A673 (cell line): ENCODE data around the gene S100A5. TPM values are rescaled to one million over a fixed set of nuclear protein-coding genes. Genes with fewer than 3 reads are reported as not detected.
A peak's percentile ranks its signal among the peaks of the same experiment; 100 is the strongest.

ENCODE experiments used
- BruUV-seq: library from RNA; stranded (reverse); fragments of 400-500 nt; replicated peaks from 2 replicates; lab custom pipeline; 2021; lab: Mats Ljungman, UMichigan
- CTCF ChIA-PET: fragments of 300-600 bp; sonication (Branson Sonifier 250); formaldehyde crosslinking; loops from one replicate; lab custom pipeline; 2022; ENCODE audit warnings: antibody characterized with exemption; lab: Charles Lee
- POLR2A ChIA-PET: fragments of 300-600 bp; sonication (Branson Sonifier 250); formaldehyde crosslinking; loops from one replicate; lab custom pipeline; 2022; ENCODE audit warnings: antibody characterized with exemption; ENCODE audit not compliant: low non-redundant PET; lab: Charles Lee
- DNase-seq: peaks from one replicate; pipeline ENCODE4 v3.0.0-alpha.2; 2015; ENCODE audit warnings: low spot score
- H3K27ac ChIP-seq: fragments of 200-600 bp; sonication (generic); 2 replicates; pipeline ENCODE4 v1.5.1; 2016; ENCODE audit warnings: mixed run types, low read depth, mild to moderate bottlenecking, mixed read lengths, antibody characterized with exemption, low read length; ENCODE audit not compliant: poor library complexity, severe bottlenecking
- H3K27me3 ChIP-seq: fragments of 200-600 bp; sonication (generic); replicated peaks from 2 replicates; pipeline ENCODE4 v1.6.1; 2017; ENCODE audit warnings: mixed run types, low read depth, mild to moderate bottlenecking, mixed read lengths, antibody characterized with exemption, low read length; ENCODE audit not compliant: insufficient read depth, poor library complexity
- H3K36me3 ChIP-seq: fragments of 200-600 bp; sonication (generic); 2 replicates; pipeline ENCODE4 v1.6.1; 2016; ENCODE audit warnings: mixed run types, mild to moderate bottlenecking, mixed read lengths, antibody characterized with exemption, low read length; ENCODE audit not compliant: insufficient read depth, poor library complexity, severe bottlenecking
- H3K4me1 ChIP-seq: fragments of 200-600 bp; sonication (generic); 2 replicates; pipeline ENCODE4 v1.6.1; 2017; ENCODE audit warnings: mixed run types, mild to moderate bottlenecking, mixed read lengths, antibody characterized with exemption, low read length; ENCODE audit not compliant: insufficient read depth, poor library complexity, severe bottlenecking
- H3K4me3 ChIP-seq: fragments of 200-600 bp; sonication (generic); 2 replicates; pipeline ENCODE4 v1.5.1; 2016; ENCODE audit warnings: low read depth, mixed run types, mild to moderate bottlenecking, mixed read lengths, low read length; ENCODE audit not compliant: poor library complexity, severe bottlenecking
- H3K9me3 ChIP-seq: fragments of 200-600 bp; sonication (generic); 2 replicates; pipeline ENCODE4 v1.6.1; 2016; ENCODE audit warnings: mixed run types, low read depth, mild to moderate bottlenecking, mixed read lengths, antibody characterized with exemption, low read length; ENCODE audit not compliant: poor library complexity, severe bottlenecking
- EZH2 ChIP-seq: fragments of 200-600 bp; sonication (generic); IDR thresholded peaks from 2 replicates; pipeline ENCODE4 v1.6.1; 2017; ENCODE audit warnings: borderline replicate concordance, low read depth, mild to moderate bottlenecking, mixed read lengths, antibody characterized with exemption, low read length; ENCODE audit not compliant: poor library complexity, severe bottlenecking
- intact Hi-C: fragments of 100-400 bp; cut with micrococcal nuclease; formaldehyde crosslinking; loops from one replicate; pipeline ENCODE4 v1.10.0; 2022; ENCODE audit not compliant: unreplicated experiment
- total RNA-seq: library from RNA; stranded (reverse); gene quantifications from 2 replicates; pipeline ENCODE4 v1.2.3, GENCODE V29; 2021
- TF ChIP-seq, protein P1 (sequence below): fragments of 300-800, 200-600 bp; sonication (generic); conservative IDR thresholded peaks from 2 replicates; pipeline ENCODE4 v1.5.1; 2017; ENCODE audit warnings: low read depth, mild to moderate bottlenecking, antibody characterized with exemption, low read length, moderate library complexity, mixed read lengths

S100A5 gene
- total RNA-seq, 1 experiment from 2014 or later: not detected

GRCh38 chr1:153545067-153546055, 4.6 kb upstream of the S100A5 start, which contains the start of gene S100A4:
TSS of gene S100A4 (minus strand) at chr1:153545806. CDS start at chr1:153544794, 1,012 bp downstream.
- CTCF ChIA-PET: interaction anchor here (0.8 to 1.1 kb wide), 2 partner anchors 12 to 23 kb away, joined by 3 to 5 read pairs; no protein-coding TSS in a partner anchor
- Histone ChIP-seq H3K4me1 (peaks cover 54% of the 10 kb centered on the region), H3K27ac (peak within 1 kb of the TSS; percentile 78), H3K27me3 (no peaks in the 10 kb centered on the region), H3K36me3 (no peaks in the 10 kb centered on the region), H3K9me3 (no peaks in the 10 kb centered on the region), H3K4me3 (no peak within 1 kb of the TSS)
- BruUV-seq: no TSS peak
- TF ChIP-seq, protein P1, sequence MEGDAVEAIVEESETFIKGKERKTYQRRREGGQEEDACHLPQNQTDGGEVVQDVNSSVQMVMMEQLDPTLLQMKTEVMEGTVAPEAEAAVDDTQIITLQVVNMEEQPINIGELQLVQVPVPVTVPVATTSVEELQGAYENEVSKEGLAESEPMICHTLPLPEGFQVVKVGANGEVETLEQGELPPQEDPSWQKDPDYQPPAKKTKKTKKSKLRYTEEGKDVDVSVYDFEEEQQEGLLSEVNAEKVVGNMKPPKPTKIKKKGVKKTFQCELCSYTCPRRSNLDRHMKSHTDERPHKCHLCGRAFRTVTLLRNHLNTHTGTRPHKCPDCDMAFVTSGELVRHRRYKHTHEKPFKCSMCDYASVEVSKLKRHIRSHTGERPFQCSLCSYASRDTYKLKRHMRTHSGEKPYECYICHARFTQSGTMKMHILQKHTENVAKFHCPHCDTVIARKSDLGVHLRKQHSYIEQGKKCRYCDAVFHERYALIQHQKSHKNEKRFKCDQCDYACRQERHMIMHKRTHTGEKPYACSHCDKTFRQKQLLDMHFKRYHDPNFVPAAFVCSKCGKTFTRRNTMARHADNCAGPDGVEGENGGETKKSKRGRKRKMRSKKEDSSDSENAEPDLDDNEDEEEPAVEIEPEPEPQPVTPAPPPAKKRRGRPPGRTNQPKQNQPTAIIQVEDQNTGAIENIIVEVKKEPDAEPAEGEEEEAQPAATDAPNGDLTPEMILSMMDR: no peak
- TF ChIP-seq EZH2: no peak
- peak; percentile 98 for DNase-seq
- intact Hi-C loops: no loop called here
- POLR2A ChIA-PET: interaction anchor here (0.6 kb wide), 1 partner anchor 283 kb away, joined by 3 read pairs; no protein-coding TSS in a partner anchor

GRCh38 chr1:153544453-153545066, 3.8 kb upstream of the S100A5 start:
- TF ChIP-seq, protein P1: no peak
- TF ChIP-seq EZH2: no peak
- CTCF ChIA-PET: interaction anchor here (0.8 to 1.1 kb wide), 2 partner anchors 11 to 24 kb away, joined by 3 to 5 read pairs; no protein-coding TSS in a partner anchor
- Histone ChIP-seq H3K27me3 (no peaks in the 10 kb centered on the region), H3K36me3 (no peaks in the 10 kb centered on the region), H3K4me3 (no peak overlapping the region), H3K27ac (peak overlapping the region; percentile 78), H3K4me1 (peaks cover 54% of the 10 kb centered on the region), H3K9me3 (no peaks in the 10 kb centered on the region)
- intact Hi-C loops: no loop called here
- TSS peak; percentile 79 for BruUV-seq
- POLR2A ChIA-PET: interaction anchor here (0.6 kb wide), 1 partner anchor 284 kb away, joined by 3 read pairs; no protein-coding TSS in a partner anchor
- no peak for DNase-seq

- ChIA-PET CTCF (no interaction called here), POLR2A (no interaction called here)
- no peak for TF ChIP-seq EZH2
- TF ChIP-seq, protein P1: no peak
- H3K4me1 ChIP-seq: peaks cover 54% of the 10 kb centered on the region
- H3K36me3 ChIP-seq: no peaks in the 10 kb centered on the region
- no peak overlapping the region for H3K4me3 ChIP-seq
- H3K27ac ChIP-seq: peak overlapping the region; percentile 62
- no TSS peak for BruUV-seq
- DNase-seq: no peak
- H3K9me3 ChIP-seq: no peaks in the 10 kb centered on the region
- intact Hi-C loops: no loop called here
- no peaks in the 10 kb centered on the region for H3K27me3 ChIP-seq
These were observed 3.0 kb upstream of the S100A5 start for GRCh38 chr1:153543736-153544135.
